SK-N-MC (cell line): Measurements from ENCODE around the gene SELENOP.

Source experiments
- DNase-seq: peaks from one replicate; pipeline ENCODE4 v3.0.0-alpha.2; 2011; ENCODE audit warnings: low read depth, low spot score
- H3K27ac ChIP-seq: fragments of 200-600 bp; sonication (generic); 2 replicates; pipeline ENCODE4 v1.5.1; 2016; ENCODE audit warnings: mixed run types
- H3K36me3 ChIP-seq: fragments of 200-600 bp; sonication (generic); 2 replicates; pipeline ENCODE4 v1.6.1; 2017; ENCODE audit warnings: antibody characterized with exemption, low read length, mixed read lengths; ENCODE audit not compliant: insufficient read depth
- H3K4me3 ChIP-seq: fragments of 200-600 bp; sonication (generic); 2 replicates; pipeline ENCODE4 v1.5.1; 2016
- H3K9ac ChIP-seq: fragments of 200-600 bp; sonication (generic); 2 replicates; pipeline ENCODE4 v1.8.0; 2017; ENCODE audit warnings: mixed run types, mixed read lengths; ENCODE audit not compliant: insufficient read length
- H3K9me3 ChIP-seq: fragments of 200-600 bp; sonication (generic); 2 replicates; pipeline ENCODE4 v1.6.1; 2017; ENCODE audit warnings: low read depth, mild to moderate bottlenecking, antibody characterized with exemption, low read length, moderate library complexity, mixed read lengths
- EZH2 ChIP-seq: fragments of 200-600 bp; sonication (generic); IDR thresholded peaks from one replicate; pipeline ENCODE4 v1.6.1; 2017; ENCODE audit warnings: antibody characterized with exemption
- FOXP2 ChIP-seq: optimal IDR thresholded peaks from 2 replicates; pipeline ENCODE3; 2011; ENCODE audit warnings: mild to moderate bottlenecking, moderate library complexity; ENCODE audit not compliant: insufficient read depth; ENCODE audit errors: extremely low read length, control extremely low read depth
- POLR2AphosphoS5 ChIP-seq: IDR thresholded peaks from 2 replicates; pipeline ENCODE4 v1.6.1; 2012; ENCODE audit warnings: mild to moderate bottlenecking, low read depth, low read length, borderline replicate concordance

The SELENOP gene

DNA sequence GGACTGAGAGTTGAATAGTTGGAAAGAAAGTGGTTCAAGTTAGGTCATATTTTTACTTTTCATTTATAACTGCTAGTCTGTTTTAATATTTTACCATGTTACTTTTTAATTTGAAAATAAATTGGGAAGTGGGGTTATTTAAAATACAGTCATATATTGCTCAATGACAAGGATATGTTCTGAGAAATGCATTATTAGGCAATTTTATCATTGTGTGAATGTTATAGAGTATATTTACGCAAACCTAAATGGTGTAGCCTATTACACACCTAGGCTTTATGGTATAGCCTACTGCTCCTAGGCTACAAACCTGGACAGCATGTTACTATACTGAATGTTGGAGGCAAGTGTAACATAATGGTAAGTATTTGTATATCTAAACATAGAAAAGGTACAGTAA lies 49.9 kb downstream of the SELENOP start:
- H3K27ac ChIP-seq: no peak overlapping the region
- no peak overlapping the region for H3K4me3 ChIP-seq
- TF ChIP-seq POLR2AphosphoS5 (no peak), EZH2 (no peak), FOXP2 (no peak)
- H3K36me3 ChIP-seq: peaks cover 59% of the 10 kb centered on the region
- H3K9me3 ChIP-seq: no peaks in the 10 kb centered on the region
- no peak for DNase-seq
- no peak overlapping the region for H3K9ac ChIP-seq

DNA sequence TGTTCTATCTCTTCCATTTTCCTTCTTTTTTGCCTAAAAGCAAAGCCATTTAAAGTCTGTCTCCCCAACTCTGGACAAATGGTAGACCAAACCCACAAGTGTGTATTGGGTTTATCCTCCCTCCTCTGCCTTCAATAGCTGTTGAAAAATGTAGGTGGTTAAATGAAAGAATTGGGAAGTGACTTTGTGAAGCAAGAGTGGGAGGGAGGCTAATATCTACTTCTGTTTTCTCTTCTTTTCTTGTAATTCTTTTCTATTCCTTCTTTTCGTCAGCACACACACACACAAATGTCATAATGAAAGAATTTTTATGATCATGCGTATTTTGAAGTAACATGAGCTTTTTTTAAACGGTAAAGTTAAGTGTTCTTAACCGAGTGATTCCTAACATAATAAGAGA lies 51.3 kb downstream of the SELENOP start:
- Histone ChIP-seq H3K4me3 (no peak overlapping the region), H3K27ac (no peak overlapping the region), H3K9ac (no peak overlapping the region), H3K36me3 (peaks cover 57% of the 10 kb centered on the region), H3K9me3 (no peaks in the 10 kb centered on the region)
- TF ChIP-seq EZH2 (no peak), FOXP2 (no peak), POLR2AphosphoS5 (no peak)
- no peak for DNase-seq

DNA sequence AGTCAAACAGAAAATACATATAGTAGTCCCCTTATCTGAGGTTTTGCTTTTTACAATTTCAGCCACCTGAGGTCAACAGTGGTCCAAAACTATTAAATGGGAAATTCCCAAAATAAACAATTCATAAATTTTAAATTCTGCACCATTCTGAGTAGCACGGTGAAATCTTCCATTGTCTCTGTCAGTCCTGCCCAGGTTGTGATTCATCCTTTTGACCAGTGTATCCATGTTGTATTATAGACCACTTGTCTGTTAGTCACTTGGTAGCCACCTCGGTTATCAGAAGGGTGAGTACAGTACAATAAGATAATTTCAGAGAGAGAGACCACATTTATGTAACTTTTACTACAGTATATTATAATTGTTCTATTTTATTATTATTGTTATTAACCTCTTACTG lies 52.2 kb downstream of the SELENOP start:
- H3K27ac ChIP-seq: no peak overlapping the region
- H3K4me3 ChIP-seq: no peak overlapping the region
- no peaks in the 10 kb centered on the region for H3K9me3 ChIP-seq
- TF ChIP-seq EZH2: no peak
- TF ChIP-seq POLR2AphosphoS5: no peak
- no peak for TF ChIP-seq FOXP2
- no peak overlapping the region for H3K9ac ChIP-seq
- H3K36me3 ChIP-seq: peaks cover 48% of the 10 kb centered on the region
- DNase-seq: no peak

DNA sequence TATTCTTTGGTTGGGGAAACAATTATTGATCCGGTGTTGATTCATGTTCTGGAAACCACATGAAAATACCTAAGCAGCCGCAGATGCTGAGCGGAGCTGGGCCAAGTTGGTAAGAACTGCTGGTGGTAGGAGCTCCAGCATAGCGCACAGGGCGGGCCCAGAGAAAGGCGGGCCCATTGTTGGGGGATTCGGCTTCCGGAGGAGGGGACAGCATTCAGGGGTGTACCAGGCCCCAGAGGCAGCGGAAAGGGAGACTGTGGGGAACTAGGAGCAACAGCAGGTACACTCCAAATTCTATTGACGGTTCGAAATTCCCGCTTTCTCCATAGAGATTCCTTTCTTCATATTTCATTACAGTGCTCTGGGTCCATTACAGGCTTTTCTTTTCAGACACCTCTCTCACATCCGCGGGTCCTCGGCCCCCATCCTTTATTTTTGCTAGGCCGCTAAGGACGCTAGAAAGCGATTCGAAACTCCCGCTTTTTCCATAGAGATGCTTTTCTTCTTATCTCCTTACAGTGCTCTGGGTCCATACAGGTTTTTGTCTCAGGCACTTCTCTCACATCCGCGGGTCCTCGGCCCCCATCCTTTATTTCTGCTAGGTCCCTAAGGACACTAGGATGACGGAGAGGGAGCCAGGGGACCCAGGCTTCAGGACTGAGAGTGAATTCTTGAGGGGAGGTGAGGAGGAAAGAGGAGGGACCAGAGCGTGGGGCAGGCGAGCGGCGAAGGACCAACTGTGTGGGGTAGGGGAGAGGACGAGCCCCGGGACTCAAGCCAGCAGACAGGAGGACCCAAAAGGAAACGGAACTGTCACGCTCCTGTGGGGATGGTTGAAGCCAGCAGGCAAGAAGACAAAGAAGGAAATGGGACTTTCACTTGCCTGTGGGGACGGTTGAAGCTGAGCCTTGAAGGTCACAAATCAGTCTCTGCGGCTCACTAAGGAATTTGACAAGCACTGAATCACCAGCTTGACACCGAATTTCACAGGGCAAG lies 54.8 kb downstream of the SELENOP start, which contains the start of gene CCDC152:
TSS of gene CCDC152 (plus strand) at position 213 of the 996 bp plus-strand sequence. CDS start 2,304 bp downstream, outside the sequence.
- Histone ChIP-seq H3K9ac (peak within 1 kb of the TSS; percentile 79), H3K4me3 (peak within 1 kb of the TSS; percentile 82), H3K9me3 (no peaks in the 10 kb centered on the region), H3K27ac (no peak within 1 kb of the TSS), H3K36me3 (peaks cover 22% of the 10 kb centered on the region)
- no peak for TF ChIP-seq EZH2
- peak; percentile 70 for TF ChIP-seq POLR2AphosphoS5
- TF ChIP-seq FOXP2: peak; percentile 27
- DNase-seq: peak; percentile 40

DNA sequence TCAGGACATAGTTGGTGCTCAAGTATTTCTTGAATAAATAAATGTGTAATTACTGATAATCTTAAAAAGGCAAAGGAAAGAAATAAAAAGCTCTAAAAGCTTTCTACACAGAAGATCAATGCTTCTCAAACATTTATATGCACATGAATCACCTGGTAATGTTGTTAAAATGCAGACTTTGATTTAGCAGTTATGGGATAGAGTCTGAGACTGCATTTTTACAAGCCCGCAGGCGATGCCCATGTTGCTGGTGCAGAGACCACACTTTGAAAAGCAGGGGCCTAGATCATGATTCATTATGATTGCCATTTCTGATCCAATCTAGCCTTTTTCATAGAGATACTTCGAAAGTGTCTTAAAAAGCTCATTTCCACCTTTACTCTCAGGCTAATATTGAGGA lies 58.6 kb downstream of the SELENOP start:
- Histone ChIP-seq H3K4me3 (no peak overlapping the region), H3K9ac (no peak overlapping the region), H3K36me3 (no peaks in the 10 kb centered on the region), H3K9me3 (no peaks in the 10 kb centered on the region), H3K27ac (no peak overlapping the region)
- DNase-seq: no peak
- TF ChIP-seq FOXP2 (no peak), POLR2AphosphoS5 (no peak), EZH2 (no peak)

DNA sequence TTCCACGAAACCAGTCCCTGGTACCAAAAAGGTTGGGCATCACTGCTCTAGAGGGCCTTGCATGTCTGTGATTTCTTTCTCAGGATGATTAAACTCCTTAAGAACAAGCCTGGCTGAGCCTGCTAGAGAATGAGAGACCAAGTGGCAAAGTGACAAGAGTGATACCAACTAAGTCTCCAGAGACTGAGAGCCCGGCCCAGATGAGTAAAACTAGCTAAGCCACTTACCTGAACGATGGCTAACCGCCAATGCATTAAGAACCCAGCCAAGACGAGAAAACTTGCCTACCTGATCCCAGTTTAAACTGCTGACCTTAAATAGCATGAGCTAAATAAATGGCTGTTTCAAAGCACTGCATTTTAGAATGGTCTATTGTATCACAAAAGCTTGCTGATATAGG lies 60.6 kb downstream of the SELENOP start:
- H3K9me3 ChIP-seq: no peaks in the 10 kb centered on the region
- DNase-seq: no peak
- H3K4me3 ChIP-seq: no peak overlapping the region
- TF ChIP-seq FOXP2 (no peak), EZH2 (no peak), POLR2AphosphoS5 (no peak)
- no peaks in the 10 kb centered on the region for H3K36me3 ChIP-seq
- H3K27ac ChIP-seq: no peak overlapping the region
- no peak overlapping the region for H3K9ac ChIP-seq

DNA sequence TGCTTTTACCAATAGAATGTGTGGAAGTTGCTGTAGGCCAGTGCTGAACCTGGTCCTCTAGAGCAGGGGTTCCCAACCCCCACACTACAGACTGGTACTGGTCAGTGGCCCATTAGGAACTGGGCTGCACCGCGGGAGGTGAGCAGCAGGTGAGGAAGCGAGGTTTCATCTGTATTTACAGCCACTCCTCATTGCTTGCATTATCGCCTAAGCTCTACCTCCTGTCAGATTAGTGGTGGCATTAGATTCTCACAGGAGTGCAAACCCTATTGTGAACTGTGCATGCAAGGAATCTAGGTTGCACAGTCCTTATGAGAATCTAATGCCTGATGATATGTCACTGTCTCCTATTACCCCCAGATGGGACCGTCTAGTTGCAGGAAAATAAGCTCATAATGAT lies 61.2 kb downstream of the SELENOP start:
- H3K27ac ChIP-seq: no peak overlapping the region
- DNase-seq: no peak
- no peak overlapping the region for H3K9ac ChIP-seq
- no peaks in the 10 kb centered on the region for H3K9me3 ChIP-seq
- no peaks in the 10 kb centered on the region for H3K36me3 ChIP-seq
- TF ChIP-seq EZH2 (no peak), POLR2AphosphoS5 (no peak), FOXP2 (no peak)
- no peak overlapping the region for H3K4me3 ChIP-seq
